Chondrocyte (in vitro differentiated cells): ENCODE data around the gene SLC22A17. TPM values are rescaled to one million over a fixed set of nuclear protein-coding genes. Genes with fewer than 3 reads are reported as not detected.

Source experiments
- DNase-seq: peaks from one replicate; pipeline ENCODE4 v3.0.0; 2021; ENCODE audit warnings: mixed read lengths, low spot score
- H3K27ac Mint-ChIP-seq: one replicate; pipeline ENCODE4 v1.8.0; 2021; ENCODE audit warnings: mild to moderate bottlenecking, moderate library complexity, mixed read lengths; ENCODE audit not compliant: unreplicated experiment
- H3K27me3 Mint-ChIP-seq: 2 replicates; pipeline ENCODE4 v1.8.0; 2021; ENCODE audit warnings: low read depth, mixed read lengths
- H3K36me3 Mint-ChIP-seq: 2 replicates; pipeline ENCODE4 v1.8.0; 2021; ENCODE audit warnings: low read depth, mixed read lengths
- H3K4me1 Mint-ChIP-seq: 2 replicates; pipeline ENCODE4 v1.8.0; 2021; ENCODE audit warnings: low read depth, mild to moderate bottlenecking, mixed read lengths
- H3K4me3 Mint-ChIP-seq: one replicate; pipeline ENCODE4 v1.8.0; 2021; ENCODE audit warnings: mild to moderate bottlenecking, moderate library complexity, mixed read lengths; ENCODE audit not compliant: unreplicated experiment
- H3K9me3 Mint-ChIP-seq: 2 replicates; pipeline ENCODE4 v1.8.0; 2021; ENCODE audit warnings: low read depth, mixed read lengths
- CTCF ChIP-seq: fragments of 200-600 bp; sonication (generic); IDR thresholded peaks from 2 replicates; pipeline ENCODE4 v1.5.0; 2021; ENCODE audit warnings: antibody characterized with exemption, mild to moderate bottlenecking, moderate library complexity
- total RNA-seq: library from RNA; stranded (reverse); gene quantifications from 3 replicates; pipeline ENCODE4 v1.2.1, GENCODE V29; 2021

The SLC22A17 gene
- total RNA-seq, 1 donor from 2014 or later, result 40.3 TPM

GRCh38 chr14:23360496-23360895, 7.8 kb upstream of the SLC22A17 start:
- H3K9me3 Mint-ChIP-seq, result no peaks in the 10 kb centered on the region
- no peaks in the 10 kb centered on the region for H3K27me3 Mint-ChIP-seq
- TF ChIP-seq CTCF, result peak; percentile 31
- no peak overlapping the region for H3K27ac Mint-ChIP-seq
- H3K4me3 Mint-ChIP-seq, result no peak overlapping the region
- peaks cover 16% of the 10 kb centered on the region for H3K36me3 Mint-ChIP-seq
- DNase-seq, result no peak
- peaks cover 21% of the 10 kb centered on the region for H3K4me1 Mint-ChIP-seq

- no peaks in the 10 kb centered on the region for H3K9me3 Mint-ChIP-seq
- no peak for TF ChIP-seq CTCF
- DNase-seq, result no peak
- H3K4me3 Mint-ChIP-seq, result no peak overlapping the region
- peaks cover 21% of the 10 kb centered on the region for H3K4me1 Mint-ChIP-seq
- H3K36me3 Mint-ChIP-seq, result peaks cover 16% of the 10 kb centered on the region
- H3K27me3 Mint-ChIP-seq, result no peaks in the 10 kb centered on the region
- H3K27ac Mint-ChIP-seq, result no peak overlapping the region
Observed at GRCh38 chr14:23359722-23360447, 7.2 kb upstream of the SLC22A17 start.

GRCh38 chr14:23359167-23359626, 6.5 kb upstream of the SLC22A17 start:
- H3K27me3 Mint-ChIP-seq, result no peaks in the 10 kb centered on the region
- H3K36me3 Mint-ChIP-seq, result peaks cover 16% of the 10 kb centered on the region
- peaks cover 17% of the 10 kb centered on the region for H3K4me1 Mint-ChIP-seq
- TF ChIP-seq CTCF, result no peak
- no peak for DNase-seq
- H3K4me3 Mint-ChIP-seq, result no peak overlapping the region
- H3K27ac Mint-ChIP-seq, result no peak overlapping the region
- no peaks in the 10 kb centered on the region for H3K9me3 Mint-ChIP-seq

GRCh38 chr14:23358553-23359166, 6.0 kb upstream of the SLC22A17 start:
- H3K36me3 Mint-ChIP-seq, result peaks cover 15% of the 10 kb centered on the region
- H3K4me1 Mint-ChIP-seq, result peaks cover 12% of the 10 kb centered on the region
- no peak for TF ChIP-seq CTCF
- H3K27me3 Mint-ChIP-seq, result no peaks in the 10 kb centered on the region
- H3K27ac Mint-ChIP-seq, result no peak overlapping the region
- no peak for DNase-seq
- no peaks in the 10 kb centered on the region for H3K9me3 Mint-ChIP-seq
- H3K4me3 Mint-ChIP-seq, result no peak overlapping the region

- no peak overlapping the region for H3K27ac Mint-ChIP-seq
- DNase-seq, result no peak
- H3K4me3 Mint-ChIP-seq, result no peak overlapping the region
- H3K27me3 Mint-ChIP-seq, result no peaks in the 10 kb centered on the region
- H3K9me3 Mint-ChIP-seq, result no peaks in the 10 kb centered on the region
- peaks cover 15% of the 10 kb centered on the region for H3K4me1 Mint-ChIP-seq
- peaks cover 15% of the 10 kb centered on the region for H3K36me3 Mint-ChIP-seq
- no peak for TF ChIP-seq CTCF
Observed at GRCh38 chr14:23358042-23358441, 5.4 kb upstream of the SLC22A17 start.
